Ishikawa (cell line): ENCODE measurements around the gene RAB4B.

Experiments used
- CEBPB ChIP-seq: IDR thresholded peaks from 2 replicates; pipeline ENCODE4 v1.6.1; 2012
- CREB1 ChIP-seq: IDR thresholded peaks from 2 replicates; pipeline ENCODE4 v1.6.1; 2012; ENCODE audit warnings: low read depth
- EGR1 ChIP-seq: IDR thresholded peaks from 2 replicates; pipeline ENCODE4 v1.6.1; 2012
- EP300 ChIP-seq: IDR thresholded peaks from 2 replicates; pipeline ENCODE4 v1.6.1; 2012; ENCODE audit warnings: borderline replicate concordance
- FOXM1 ChIP-seq: IDR thresholded peaks from 2 replicates; pipeline ENCODE4 v1.6.1; 2012; ENCODE audit warnings: low read depth, borderline replicate concordance
- NFIC ChIP-seq: IDR thresholded peaks from 2 replicates; pipeline ENCODE4 v1.6.1; 2012
- RAD21 ChIP-seq: IDR thresholded peaks from 2 replicates; pipeline ENCODE4 v1.6.1; 2012; ENCODE audit warnings: low read depth
- TAF1 ChIP-seq: IDR thresholded peaks from 2 replicates; pipeline ENCODE4 v1.6.1; 2012; ENCODE audit warnings: low read depth, mild to moderate bottlenecking
- TCF12 ChIP-seq: IDR thresholded peaks from 2 replicates; pipeline ENCODE4 v1.6.1; 2012; ENCODE audit warnings: low read depth
- TEAD4 ChIP-seq: IDR thresholded peaks from 2 replicates; pipeline ENCODE4 v1.6.1; 2012
- YY1 ChIP-seq: IDR thresholded peaks from 2 replicates; pipeline ENCODE4 v1.6.1; 2012; ENCODE audit warnings: low read depth
- ZBTB7A ChIP-seq: IDR thresholded peaks from 2 replicates; pipeline ENCODE4 v1.6.1; 2012; ENCODE audit warnings: low read depth
- TF ChIP-seq, protein P1 (sequence below): IDR thresholded peaks from 2 replicates; pipeline ENCODE4 v1.6.1; 2012; ENCODE audit warnings: low read depth, mild to moderate bottlenecking
- TF ChIP-seq, protein P2 (sequence below): IDR thresholded peaks from 2 replicates; pipeline ENCODE4 v1.6.1; 2012
- TF ChIP-seq, protein P3 (sequence below): IDR thresholded peaks from 2 replicates; pipeline ENCODE4 v1.6.1; 2012

RAB4B gene, protein sequence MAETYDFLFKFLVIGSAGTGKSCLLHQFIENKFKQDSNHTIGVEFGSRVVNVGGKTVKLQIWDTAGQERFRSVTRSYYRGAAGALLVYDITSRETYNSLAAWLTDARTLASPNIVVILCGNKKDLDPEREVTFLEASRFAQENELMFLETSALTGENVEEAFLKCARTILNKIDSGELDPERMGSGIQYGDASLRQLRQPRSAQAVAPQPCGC

DNA sequence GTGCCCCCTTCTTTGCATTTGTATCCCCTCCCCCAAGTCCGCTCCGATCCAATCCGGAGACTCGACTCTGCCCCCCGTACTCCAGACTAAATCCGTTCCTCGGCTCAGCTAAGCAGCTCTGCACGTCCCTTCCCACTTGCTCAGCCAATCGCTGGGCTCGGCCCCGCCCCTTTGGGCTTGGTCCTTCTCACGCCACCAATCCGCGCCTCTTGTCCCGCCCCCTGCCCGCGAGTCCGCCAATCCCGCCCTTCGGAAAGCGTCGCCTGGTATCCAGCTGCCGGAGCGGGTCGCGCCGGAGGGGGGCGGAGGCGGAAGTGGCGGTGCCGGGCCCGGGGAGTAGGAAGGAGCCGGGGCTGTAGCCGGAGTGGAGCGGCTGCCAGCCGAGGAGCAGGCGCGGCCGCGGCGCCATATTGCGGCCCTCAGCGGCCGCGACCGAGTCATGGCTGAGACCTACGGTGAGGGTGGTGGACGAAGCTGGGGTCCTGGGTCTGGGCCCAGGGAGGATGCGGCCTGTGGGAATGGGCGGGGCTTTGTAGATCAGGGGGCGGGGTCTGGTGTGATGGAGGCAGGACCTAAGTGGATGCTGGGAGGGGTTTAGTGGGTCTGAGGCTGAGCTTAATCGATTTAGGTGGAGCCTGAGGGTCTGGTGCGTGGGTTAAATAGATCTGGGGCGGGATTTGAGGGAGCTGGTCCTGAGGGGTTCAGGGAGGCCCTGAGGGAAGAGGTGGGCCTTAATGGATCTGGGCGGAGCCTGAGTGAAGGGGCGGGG is at the start of gene RAB4B:
RAB4B (plus strand) TSS at position 311 of the 769 bp plus-strand sequence; CDS start at position 440, 129 bp downstream.
- TF ChIP-seq, protein P1, sequence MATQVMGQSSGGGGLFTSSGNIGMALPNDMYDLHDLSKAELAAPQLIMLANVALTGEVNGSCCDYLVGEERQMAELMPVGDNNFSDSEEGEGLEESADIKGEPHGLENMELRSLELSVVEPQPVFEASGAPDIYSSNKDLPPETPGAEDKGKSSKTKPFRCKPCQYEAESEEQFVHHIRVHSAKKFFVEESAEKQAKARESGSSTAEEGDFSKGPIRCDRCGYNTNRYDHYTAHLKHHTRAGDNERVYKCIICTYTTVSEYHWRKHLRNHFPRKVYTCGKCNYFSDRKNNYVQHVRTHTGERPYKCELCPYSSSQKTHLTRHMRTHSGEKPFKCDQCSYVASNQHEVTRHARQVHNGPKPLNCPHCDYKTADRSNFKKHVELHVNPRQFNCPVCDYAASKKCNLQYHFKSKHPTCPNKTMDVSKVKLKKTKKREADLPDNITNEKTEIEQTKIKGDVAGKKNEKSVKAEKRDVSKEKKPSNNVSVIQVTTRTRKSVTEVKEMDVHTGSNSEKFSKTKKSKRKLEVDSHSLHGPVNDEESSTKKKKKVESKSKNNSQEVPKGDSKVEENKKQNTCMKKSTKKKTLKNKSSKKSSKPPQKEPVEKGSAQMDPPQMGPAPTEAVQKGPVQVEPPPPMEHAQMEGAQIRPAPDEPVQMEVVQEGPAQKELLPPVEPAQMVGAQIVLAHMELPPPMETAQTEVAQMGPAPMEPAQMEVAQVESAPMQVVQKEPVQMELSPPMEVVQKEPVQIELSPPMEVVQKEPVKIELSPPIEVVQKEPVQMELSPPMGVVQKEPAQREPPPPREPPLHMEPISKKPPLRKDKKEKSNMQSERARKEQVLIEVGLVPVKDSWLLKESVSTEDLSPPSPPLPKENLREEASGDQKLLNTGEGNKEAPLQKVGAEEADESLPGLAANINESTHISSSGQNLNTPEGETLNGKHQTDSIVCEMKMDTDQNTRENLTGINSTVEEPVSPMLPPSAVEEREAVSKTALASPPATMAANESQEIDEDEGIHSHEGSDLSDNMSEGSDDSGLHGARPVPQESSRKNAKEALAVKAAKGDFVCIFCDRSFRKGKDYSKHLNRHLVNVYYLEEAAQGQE, result no peak
- TF ChIP-seq TEAD4 (peak; percentile 5; the same call in 1 of the 2 replicates), TAF1 (peak; percentile 63; the same call in 1 of the 2 replicates), ZBTB7A (no peak), CREB1 (peak; percentile 15), NFIC (no peak), FOXM1 (no peak), EGR1 (0 out of 2 replicates have a peak, but pooled peaks have one; percentile 13), TCF12 (no peak; the same call in 1 of the 2 replicates), CEBPB (no peak), EP300 (no peak), YY1 (peak; percentile 80), RAD21 (no peak)
- TF ChIP-seq, protein P2, sequence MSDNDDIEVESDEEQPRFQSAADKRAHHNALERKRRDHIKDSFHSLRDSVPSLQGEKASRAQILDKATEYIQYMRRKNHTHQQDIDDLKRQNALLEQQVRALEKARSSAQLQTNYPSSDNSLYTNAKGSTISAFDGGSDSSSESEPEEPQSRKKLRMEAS, result peak; percentile 38; the same call in 1 of the 2 replicates
- TF ChIP-seq, protein P3, sequence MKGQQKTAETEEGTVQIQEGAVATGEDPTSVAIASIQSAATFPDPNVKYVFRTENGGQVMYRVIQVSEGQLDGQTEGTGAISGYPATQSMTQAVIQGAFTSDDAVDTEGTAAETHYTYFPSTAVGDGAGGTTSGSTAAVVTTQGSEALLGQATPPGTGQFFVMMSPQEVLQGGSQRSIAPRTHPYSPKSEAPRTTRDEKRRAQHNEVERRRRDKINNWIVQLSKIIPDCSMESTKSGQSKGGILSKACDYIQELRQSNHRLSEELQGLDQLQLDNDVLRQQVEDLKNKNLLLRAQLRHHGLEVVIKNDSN, result peak; percentile 46; the same call in 1 of the 2 replicates

DNA sequence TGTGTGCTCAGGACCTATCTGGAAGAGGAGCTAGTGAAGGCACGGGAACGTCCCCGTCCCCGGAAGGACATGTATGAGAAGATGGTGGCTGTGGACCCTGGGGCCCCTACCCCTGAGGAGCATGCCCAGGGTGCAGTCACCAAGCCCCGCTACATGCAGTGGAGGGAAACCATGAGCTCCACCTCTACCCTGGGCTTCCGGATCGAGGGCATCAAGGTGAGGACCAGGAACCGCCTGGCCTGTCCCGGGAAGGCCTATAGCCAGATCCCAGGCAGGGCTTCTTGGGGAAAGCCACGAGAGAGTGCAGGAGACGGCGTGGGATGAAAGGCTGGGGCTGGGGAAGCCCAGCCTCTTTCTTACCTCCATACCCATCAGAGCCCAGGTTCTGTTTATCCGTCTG is 44.9 kb upstream of the RAB4B start:
- TF ChIP-seq CEBPB, result no peak
- TF ChIP-seq, protein P2, result no peak
- no peak for TF ChIP-seq YY1
- no peak for TF ChIP-seq TAF1
- TF ChIP-seq, protein P1, result no peak
- no peak for TF ChIP-seq CREB1
- TF ChIP-seq RAD21, result no peak
- no peak for TF ChIP-seq TCF12

DNA sequence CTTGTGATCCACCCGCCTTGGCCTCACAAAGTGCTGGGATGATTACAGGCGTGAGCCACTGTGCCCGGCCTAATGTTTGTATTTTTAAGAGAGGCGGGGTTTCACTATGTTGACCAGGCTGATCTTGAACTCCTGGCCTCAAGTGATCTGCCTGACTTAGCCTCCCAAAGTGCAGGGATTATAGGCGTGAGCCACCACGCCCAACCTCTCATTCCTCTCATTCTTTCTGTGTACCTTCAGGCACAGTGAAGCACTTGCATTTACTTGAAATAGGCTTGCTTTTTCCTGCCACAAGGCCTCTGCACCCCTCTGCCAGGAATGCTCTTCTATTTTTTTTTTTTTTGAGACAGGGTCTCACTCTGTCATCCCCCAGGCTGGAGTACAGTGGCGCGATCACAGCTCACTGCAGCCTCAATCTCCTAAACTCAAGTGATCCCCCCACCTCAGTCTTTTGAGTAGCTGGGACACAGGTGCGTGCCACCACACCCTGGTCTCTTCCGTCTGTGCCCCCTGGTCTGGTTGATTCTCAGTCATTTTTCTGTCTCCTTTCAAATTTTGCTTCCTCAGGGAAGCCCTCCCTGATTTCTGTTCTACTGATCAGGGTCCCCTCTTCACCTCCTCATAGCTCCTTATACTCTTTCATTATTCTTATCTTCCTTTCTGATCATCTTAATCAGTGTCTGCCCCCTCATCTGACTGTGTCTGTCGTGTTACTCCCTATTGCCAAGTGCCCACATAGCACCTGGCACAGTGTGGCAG is 42.9 kb upstream of the RAB4B start:
- TF ChIP-seq, protein P1, result no peak
- TF ChIP-seq NFIC (no peak), RAD21 (no peak), EGR1 (no peak), TAF1 (no peak)

DNA sequence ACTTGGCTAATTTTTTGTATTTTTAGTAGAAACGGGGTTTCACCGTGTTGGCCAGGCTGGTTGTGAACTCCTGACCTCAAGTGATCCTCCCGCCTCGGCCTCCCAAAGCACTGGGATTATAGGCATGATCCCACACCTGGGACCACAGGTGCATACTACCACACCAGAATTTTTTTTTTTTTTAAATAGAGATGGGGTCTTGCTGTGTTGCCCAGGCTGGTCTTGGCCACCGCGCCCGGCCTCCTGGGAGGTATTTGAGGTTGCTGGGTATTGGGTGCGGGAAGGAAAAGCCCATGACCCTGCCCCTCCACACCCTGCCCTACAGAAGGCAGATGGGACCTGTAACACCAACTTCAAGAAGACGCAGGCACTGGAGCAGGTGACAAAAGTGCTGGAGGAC is 41.4 kb upstream of the RAB4B start:
- no peak for TF ChIP-seq TEAD4
- TF ChIP-seq, protein P2, result no peak
- TF ChIP-seq EGR1, result no peak
- TF ChIP-seq TAF1, result no peak
- no peak for TF ChIP-seq EP300
